GM23248 (cell line): ENCODE data around the gene PKLR. TPM values are rescaled to one million over a fixed set of nuclear protein-coding genes. Genes with fewer than 3 reads are reported as not detected.
"Not testable (repeated sequence)": the region's sequence is repeated elsewhere in the genome, so short reads cannot be mapped to it uniquely, and the experiment has no call there.

Experiments
- DNase-seq: peaks from one replicate; pipeline ENCODE4 v3.0.0-alpha.2; 2015
- H2AFZ ChIP-seq: fragments of 200-600 bp; sonication (generic); 2 replicates; pipeline ENCODE4 v1.6.1; 2016; ENCODE audit warnings: antibody characterized with exemption
- H3F3A ChIP-seq: fragments of 200-600 bp; sonication (generic); 2 replicates; pipeline ENCODE4 v1.6.1; 2016; ENCODE audit warnings: mild to moderate bottlenecking, antibody characterized with exemption, mixed run types; ENCODE audit not compliant: insufficient read depth
- H3K27ac ChIP-seq: fragments of 200-600 bp; sonication (generic); 2 replicates; pipeline ENCODE4 v1.5.1; 2016; ENCODE audit warnings: mild to moderate bottlenecking
- H3K27me3 ChIP-seq: fragments of 200-600 bp; sonication (generic); replicated peaks from 2 replicates; pipeline ENCODE4 v1.6.1; 2016; ENCODE audit warnings: mild to moderate bottlenecking; ENCODE audit not compliant: insufficient read depth
- H3K36me3 ChIP-seq: fragments of 200-600 bp; sonication (generic); 2 replicates; pipeline ENCODE4 v1.6.1; 2016; ENCODE audit warnings: low read depth, mild to moderate bottlenecking
- H3K4me1 ChIP-seq: fragments of 200-600 bp; sonication (generic); 2 replicates; pipeline ENCODE4 v1.6.1; 2016; ENCODE audit warnings: mild to moderate bottlenecking; ENCODE audit not compliant: insufficient read depth
- H3K4me2 ChIP-seq: fragments of 200-600 bp; sonication (generic); one replicate; pipeline ENCODE4 v1.6.1; 2016; ENCODE audit warnings: mild to moderate bottlenecking; ENCODE audit not compliant: unreplicated experiment
- H3K4me3 ChIP-seq: fragments of 200-600 bp; sonication (generic); 2 replicates; pipeline ENCODE4 v1.5.1; 2016; ENCODE audit warnings: mild to moderate bottlenecking
- H3K79me2 ChIP-seq: fragments of 200-600 bp; sonication (generic); 2 replicates; pipeline ENCODE4 v1.6.1; 2016; ENCODE audit warnings: mild to moderate bottlenecking; ENCODE audit not compliant: insufficient read depth
- H3K9ac ChIP-seq: fragments of 200-600 bp; sonication (generic); 2 replicates; pipeline ENCODE4 v1.6.1; 2016; ENCODE audit warnings: mild to moderate bottlenecking
- H3K9me2 ChIP-seq: fragments of 200-600 bp; sonication (generic); 2 replicates; pipeline ENCODE4 v1.6.1; 2016; ENCODE audit warnings: mixed run types, mild to moderate bottlenecking, moderate library complexity; ENCODE audit not compliant: insufficient read depth
- H3K9me3 ChIP-seq: fragments of 200-600 bp; sonication (generic); one replicate; pipeline ENCODE4 v1.6.1; 2017; ENCODE audit warnings: low read depth
- H4K20me1 ChIP-seq: fragments of 200-600 bp; sonication (generic); 2 replicates; pipeline ENCODE4 v1.6.0; 2016; ENCODE audit not compliant: insufficient read depth
- EZH2 ChIP-seq: fragments of 200-600 bp; sonication (generic); IDR thresholded peaks from 2 replicates; pipeline ENCODE4 v1.6.1; 2018; ENCODE audit warnings: antibody characterized with exemption, mild to moderate bottlenecking; ENCODE audit not compliant: insufficient read depth, poor library complexity, severe bottlenecking
- EZH2phosphoT487 ChIP-seq: fragments of 200-600 bp; sonication (generic); IDR thresholded peaks from 2 replicates; pipeline ENCODE4 v1.6.1; 2018; ENCODE audit warnings: antibody characterized with exemption, moderate library complexity, mild to moderate bottlenecking, low read depth; ENCODE audit not compliant: insufficient read depth
- WGBS, 2 experiments: methylation state at CpG; one replicate each; pipeline ENCODE4 v1.1.6; 2015 to 2017; ENCODE audit warnings: low lambda C conversion rate in 2 of 2, low coverage in 1 of 2; ENCODE audit errors: missing lambda C conversion rate in 2 of 2; 5-methylcytosine and 5-hydroxymethylcytosine counted together
- in situ Hi-C: fragments of 300-500 bp; cut with MboI; formaldehyde crosslinking; loops from 2 replicates; pipeline ENCODE4 v1.15.0; 2020
- polyA plus RNA-seq: library from polyadenylated mRNA; unstranded; fragments of >200 nt; fragmentation: Nextera tagmentation; extraction: Ambion mirVana; gene quantifications from 2 replicates; pipeline ENCODE4 v1.2.1, GENCODE V29; 2016
- total RNA-seq: library from RNA; depleted of rRNA; stranded (reverse); fragments of >200 nt; shearing (Covaris generic); gene quantifications from 2 replicates; pipeline ENCODE4 v1.2.3, GENCODE V29; 2014

The PKLR gene
- total and polyA plus RNA-seq, 2 experiments from 2014 or later = not detected

GRCh38 chr1:155329980-155330598, 28.9 kb upstream of the PKLR start:
- H3K9me3 ChIP-seq = no peaks in the 10 kb centered on the region
- no peak overlapping the region for H3K4me2 ChIP-seq
- H3K36me3 ChIP-seq = peaks cover 10% of the 10 kb centered on the region
- no peaks in the 10 kb centered on the region for H3K27me3 ChIP-seq
- H3K9me2 ChIP-seq = no peaks in the 10 kb centered on the region
- no peak for DNase-seq
- H2AFZ ChIP-seq = no peak overlapping the region
- no peaks in the 10 kb centered on the region for H4K20me1 ChIP-seq
- H3K4me1 ChIP-seq = no peaks in the 10 kb centered on the region
- peaks cover 34% of the 10 kb centered on the region for H3K79me2 ChIP-seq
- H3F3A ChIP-seq = no peaks in the 10 kb centered on the region; the same call in 1 of the 2 replicates
- 90 to 95% methylated on average over 11 of the region's 11 CpGs for WGBS, 2 experiments
- H3K27ac ChIP-seq = no peak overlapping the region
- H3K4me3 ChIP-seq = no peak overlapping the region
- in situ Hi-C loops = no loop called here
- H3K9ac ChIP-seq = no peak overlapping the region
- TF ChIP-seq EZH2 (no peak), EZH2phosphoT487 (no peak)

- DNase-seq, H3K27me3 ChIP-seq, H3K4me3 ChIP-seq, in situ Hi-C loops, H3F3A ChIP-seq, H3K4me1 ChIP-seq, H3K9ac ChIP-seq, H2AFZ ChIP-seq, H3K4me2 ChIP-seq, H3K9me3 ChIP-seq, H3K36me3 ChIP-seq, H4K20me1 ChIP-seq, H3K9me2 ChIP-seq, H3K27ac ChIP-seq: not testable (repeated sequence)
- peaks cover 41% of the 10 kb centered on the region for H3K79me2 ChIP-seq
- WGBS, 2 experiments = 78 to 79% methylated on average over 7 of the region's 7 CpGs
Observed at GRCh38 chr1:155328856-155329255, 27.6 kb upstream of the PKLR start.

- 70 to 71% methylated on average over 4 of the region's 4 CpGs for WGBS, 2 experiments
- H3K4me3 ChIP-seq = no peak overlapping the region
- no peaks in the 10 kb centered on the region for H3K9me3 ChIP-seq
- peaks cover 41% of the 10 kb centered on the region for H3K79me2 ChIP-seq
- no peaks in the 10 kb centered on the region for H3K9me2 ChIP-seq
- no peak overlapping the region for H2AFZ ChIP-seq
- no peak overlapping the region for H3K4me2 ChIP-seq
- no peak overlapping the region for H3K9ac ChIP-seq
- no peaks in the 10 kb centered on the region for H4K20me1 ChIP-seq
- DNase-seq = no peak
- no peak for TF ChIP-seq EZH2
- TF ChIP-seq EZH2phosphoT487 = no peak
- in situ Hi-C loops = no loop called here
- H3K27me3 ChIP-seq = no peaks in the 10 kb centered on the region
- peaks cover 10% of the 10 kb centered on the region for H3K36me3 ChIP-seq
- H3F3A ChIP-seq = no peaks in the 10 kb centered on the region
- H3K4me1 ChIP-seq = no peaks in the 10 kb centered on the region
- H3K27ac ChIP-seq = no peak overlapping the region
Observed at GRCh38 chr1:155327981-155328380, 26.7 kb upstream of the PKLR start.

DNA sequence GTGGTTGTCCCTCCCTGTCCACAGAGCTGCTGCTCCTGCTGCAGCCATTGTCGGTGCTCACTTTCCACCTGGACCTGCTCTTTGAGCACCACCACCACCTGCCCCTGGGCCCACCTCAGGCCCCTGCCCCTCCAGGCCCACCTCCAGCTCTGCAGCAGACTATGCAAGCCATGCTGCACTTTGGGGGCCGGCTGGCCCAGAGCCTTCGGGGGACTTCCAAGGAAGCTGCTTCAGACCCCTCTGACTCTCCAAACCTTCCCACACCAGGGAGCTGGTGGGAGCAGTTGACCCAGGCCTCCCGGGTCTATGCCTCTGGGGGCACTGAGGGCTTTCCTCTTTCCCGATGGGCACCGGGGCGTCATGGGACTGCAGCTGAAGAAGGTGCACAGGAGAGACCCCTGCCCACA, 25.4 kb upstream of the PKLR start:
- Histone ChIP-seq H3K4me1 (peaks cover 7% of the 10 kb centered on the region), H3K9ac (no peak overlapping the region), H3K4me2 (no peak overlapping the region), H3K27ac (no peak overlapping the region), H3K79me2 (peaks cover 44% of the 10 kb centered on the region), H3K9me2 (no peaks in the 10 kb centered on the region), H2AFZ (no peak overlapping the region), H3K27me3 (no peaks in the 10 kb centered on the region), H3K9me3 (no peaks in the 10 kb centered on the region), H4K20me1 (no peaks in the 10 kb centered on the region), H3K4me3 (no peak overlapping the region), H3K36me3 (peaks cover 10% of the 10 kb centered on the region), H3F3A (peaks cover 4% of the 10 kb centered on the region)
- no peak for DNase-seq
- in situ Hi-C loops = no loop called here
- TF ChIP-seq EZH2phosphoT487 (no peak), EZH2 (no peak)
- WGBS, 2 experiments = 87 to 88% methylated on average over 5 to 7 of the region's 7 CpGs

GRCh38 chr1:155326020-155326526, 24.8 kb upstream of the PKLR start:
- H3K4me3 ChIP-seq = peak overlapping the region; percentile 89
- H3K4me2 ChIP-seq = peak overlapping the region; percentile 99
- no peak overlapping the region for H2AFZ ChIP-seq
- TF ChIP-seq EZH2phosphoT487 = no peak
- no peak for TF ChIP-seq EZH2
- no peaks in the 10 kb centered on the region for H4K20me1 ChIP-seq
- peaks cover 4% of the 10 kb centered on the region for H3F3A ChIP-seq
- no peaks in the 10 kb centered on the region for H3K9me2 ChIP-seq
- H3K27ac ChIP-seq = no peak overlapping the region
- peaks cover 12% of the 10 kb centered on the region for H3K4me1 ChIP-seq
- in situ Hi-C loops = no loop called here
- no peaks in the 10 kb centered on the region for H3K27me3 ChIP-seq
- 73 to 83% methylated on average over 6 of the region's 6 CpGs for WGBS, 2 experiments
- H3K79me2 ChIP-seq = peaks cover 50% of the 10 kb centered on the region
- peaks cover 10% of the 10 kb centered on the region for H3K36me3 ChIP-seq
- no peaks in the 10 kb centered on the region for H3K9me3 ChIP-seq
- no peak for DNase-seq
- peak overlapping the region; percentile 83; the same call in 1 of the 2 replicates for H3K9ac ChIP-seq
